K562 (cell line): ENCODE measurements around the gene DEGS1. TPM values are rescaled to one million over a fixed set of nuclear protein-coding genes. Genes with fewer than 3 reads are reported as not detected.

ENCODE experiments used
- CHD2 ChIP-seq: IDR thresholded peaks from 2 replicates; pipeline ENCODE4 v1.6.1; 2011; ENCODE audit warnings: low read depth, low read length
- FIP1L1 ChIP-seq: fragments of 200-400 bp; formaldehyde crosslinking; IDR thresholded peaks from 2 replicates; pipeline ENCODE4 v1.6.1; 2018; ENCODE audit warnings: mild to moderate bottlenecking, low read depth, low read length; ENCODE audit not compliant: poor library complexity, severe bottlenecking
- FOXJ3 ChIP-seq: sonication (generic); formaldehyde crosslinking; IDR thresholded peaks from 2 replicates; pipeline ENCODE4 v1.4.0; 2020; ENCODE audit warnings: mild to moderate bottlenecking, missing genetic modification reagents
- LARP7 ChIP-seq: fragments of 450-650 bp; IDR thresholded peaks from 2 replicates; pipeline ENCODE4 v1.6.1; 2016
- LCOR ChIP-seq: sonication (generic); formaldehyde crosslinking; IDR thresholded peaks from 2 replicates; pipeline ENCODE4 v1.8.0; 2022; ENCODE audit warnings: mild to moderate bottlenecking, missing genetic modification reagents
- MECOM ChIP-seq: fragments of 250-450 bp; sonication (Bioruptor Pico); IDR thresholded peaks from 2 replicates; pipeline ENCODE4 v1.8.0; 2022; ENCODE audit warnings: inconsistent platforms
- MEF2D ChIP-seq: conservative IDR thresholded peaks from 2 replicates; pipeline ENCODE4 v1.6.1; 2016; ENCODE audit warnings: low read depth, missing genetic modification characterization, missing compliant biosample characterization
- NFIX ChIP-seq: fragments of 250-450 bp; sonication (Bioruptor Pico); IDR thresholded peaks from 2 replicates; pipeline ENCODE4 v1.4.0; 2020; ENCODE audit warnings: low read depth, mild to moderate bottlenecking, moderate library complexity
- POLR3A ChIP-seq: IDR thresholded peaks from 2 replicates; pipeline ENCODE4 v1.6.1; 2011; ENCODE audit warnings: borderline replicate concordance, mild to moderate bottlenecking, moderate library complexity; ENCODE audit not compliant: insufficient read length, insufficient read depth; ENCODE audit errors: extremely low read depth
- RBM22 ChIP-seq: fragments of 200-400 bp; formaldehyde crosslinking; IDR thresholded peaks from 2 replicates; pipeline ENCODE4 v1.6.1; 2018; ENCODE audit warnings: low read length, low read depth; ENCODE audit not compliant: poor library complexity, severe bottlenecking
- TCF7L2 ChIP-seq: fragments of 150-350 bp; IDR thresholded peaks from 2 replicates; pipeline ENCODE4 v1.6.1; 2016; ENCODE audit warnings: low read depth, mild to moderate bottlenecking, low read length, moderate library complexity
- TOE1 ChIP-seq, 2 experiments: fragments of 450-650 bp in 1 of 2; sonication (generic) in 1 of 2; formaldehyde crosslinking in 1 of 2; IDR thresholded peaks; 2 replicates each; pipeline versions ENCODE4 v1.7.1 to v1.8.0; 2016 to 2022; ENCODE audit warnings: borderline replicate concordance in 2 of 2, mild to moderate bottlenecking in 2 of 2, antibody characterized with exemption in 1 of 2, inconsistent platforms in 1 of 2, low read depth in 1 of 2, missing genetic modification reagents in 1 of 2, moderate library complexity in 1 of 2
- TSC22D4 ChIP-seq: fragments of 450-650 bp; IDR thresholded peaks from 2 replicates; pipeline ENCODE4 v1.6.1; 2016; ENCODE audit warnings: missing genetic modification characterization, missing biosample characterization, control low read depth
- ZBTB7A ChIP-seq: IDR thresholded peaks from 2 replicates; pipeline ENCODE4 v1.6.1; 2011; ENCODE audit warnings: low read depth, mild to moderate bottlenecking, low read length, moderate library complexity, borderline replicate concordance; ENCODE audit not compliant: control insufficient read depth
- ZC3H8 ChIP-seq: fragments of 450-650 bp; IDR thresholded peaks from 2 replicates; pipeline ENCODE4 v1.6.1; 2017
- ZNF76 ChIP-seq: fragments of 250-450 bp; sonication (Bioruptor Pico); IDR thresholded peaks from 2 replicates; pipeline ENCODE4 v1.4.0; 2020; ENCODE audit warnings: mild to moderate bottlenecking, moderate library complexity, borderline replicate concordance
- ZNF77 ChIP-seq: fragments of 250-450 bp; sonication (Bioruptor Pico); IDR thresholded peaks from 2 replicates; pipeline ENCODE4 v1.5.0; 2020
- ZNF778 ChIP-seq: fragments of 450-650 bp; formaldehyde crosslinking; IDR thresholded peaks from 2 replicates; pipeline ENCODE4 v1.4.0; 2020; ENCODE audit warnings: mild to moderate bottlenecking, moderate library complexity
- polyA plus RNA-seq, 8 experiments: library from polyadenylated mRNA; depleted of rRNA in 4 of 8; stranded (reverse) in 5 of 8; unstranded in 3 of 8; fragments of >200 nt; fragmentation: Nextera tagmentation in 2 of 8; fragmentation: Illumina TruSeq in 1 of 8; extraction: Ambion mirVana in 2 of 8; extraction: Trizol in 1 of 8; gene quantifications; 2 replicates each; pipeline versions ENCODE4 v1.2.1 to v1.2.3, GENCODE V29; 2011 to 2014; ENCODE audit warnings: inconsistent platforms in 1 of 8, missing spikeins in 1 of 8
- total RNA-seq, 7 experiments: library from RNA; depleted of rRNA in 6 of 7; stranded (reverse); fragments of >200 nt in 6 of 7; fragmentation: Illumina TruSeq in 2 of 7; extraction: Trizol in 2 of 7; gene quantifications; 2 replicates each; pipeline versions ENCODE4 v1.2.1 to v1.2.3, GENCODE V29; 2011 to 2021; ENCODE audit warnings: low replicate concordance in 1 of 7
- TF ChIP-seq, protein P1 (sequence below): sonication (generic); formaldehyde crosslinking; IDR thresholded peaks from 2 replicates; pipeline ENCODE4 v1.8.1; 2023; ENCODE audit warnings: mild to moderate bottlenecking, missing genetic modification reagents
- TF ChIP-seq, protein P2 (sequence below): sonication (generic); formaldehyde crosslinking; IDR thresholded peaks from 2 replicates; pipeline ENCODE4 v1.8.1; 2022; ENCODE audit warnings: missing genetic modification reagents
- TF ChIP-seq, protein P3 (sequence below): fragments of 250-450 bp; sonication (Bioruptor Pico); IDR thresholded peaks from 2 replicates; pipeline ENCODE4 v1.5.0; 2021; ENCODE audit warnings: mild to moderate bottlenecking, borderline replicate concordance

Gene DEGS1
- total and polyA plus RNA-seq, 9 of the 15 experiments (the other 6 are each of a cell fraction or from before 2014, with no cell fraction given) = 12.3 to 95.0 (median 38.8) TPM

DNA sequence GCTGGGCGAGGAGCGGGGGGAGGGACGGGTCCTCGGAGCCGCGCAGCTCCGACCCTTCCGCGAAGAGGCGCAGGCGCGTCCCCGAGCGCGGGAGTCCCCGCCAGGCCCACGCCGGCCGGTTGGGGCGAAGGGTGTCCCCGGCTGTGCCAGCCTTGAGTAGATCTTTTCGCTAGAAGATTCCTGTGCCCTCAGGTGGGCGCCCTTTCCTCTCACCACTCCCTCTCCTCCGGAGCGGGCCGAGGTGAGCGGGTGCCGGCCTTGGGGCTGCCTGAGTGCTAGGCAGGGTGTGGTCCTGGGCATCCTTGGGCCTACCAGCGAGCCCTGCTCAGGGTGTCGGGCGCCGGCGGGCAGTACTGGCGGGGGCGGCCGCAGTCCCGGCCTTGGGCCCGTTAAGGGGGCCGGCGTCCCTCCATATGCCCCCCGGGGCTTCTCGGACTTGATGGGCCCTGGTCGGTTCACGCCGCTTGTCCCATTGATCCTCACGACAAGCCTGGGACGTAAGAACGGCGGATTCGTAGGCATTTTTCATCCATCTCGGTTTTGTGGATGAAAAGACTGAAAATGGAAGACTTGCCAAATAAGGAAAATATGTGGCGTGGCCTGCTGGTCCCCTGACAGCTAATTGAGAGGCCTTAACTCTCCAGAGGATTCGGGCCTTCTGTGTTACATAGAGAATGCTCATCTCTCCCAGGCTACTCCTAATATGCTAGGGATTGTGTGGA, 712 bp downstream of the DEGS1 start (continued):
- TF ChIP-seq FOXJ3 (CRISPR knock-in tag) (no peak), NFIX (CRISPR knock-in tag) (no peak), ZNF76 (no peak), ZBTB7A (peak; percentile 12; the same call in 1 of the 2 replicates), MEF2D (tag) (no peak), ZC3H8 (no peak), ZNF778 (CRISPR knock-in tag) (no peak), CHD2 (no peak), TOE1 (IDR thresholded peaks at IDR 0.05; ENCODE audit: borderline replicate concordance) (no peak), TOE1 (CRISPR knock-in tag; IDR thresholded peaks at IDR 0.05; ENCODE audit: borderline replicate concordance, low read depth) (no peak; the same call in 1 of the 2 replicates), POLR3A (no peak), MECOM (CRISPR knock-in tag) (no peak), LARP7 (no peak), FIP1L1 (peak; percentile 28), TCF7L2 (no peak), RBM22 (no peak), LCOR (CRISPR knock-in tag) (peak; percentile 53; the same call in 1 of the 2 replicates), ZNF77 (CRISPR knock-in tag) (no peak), TSC22D4 (no peak)
- TF ChIP-seq, protein P1, sequence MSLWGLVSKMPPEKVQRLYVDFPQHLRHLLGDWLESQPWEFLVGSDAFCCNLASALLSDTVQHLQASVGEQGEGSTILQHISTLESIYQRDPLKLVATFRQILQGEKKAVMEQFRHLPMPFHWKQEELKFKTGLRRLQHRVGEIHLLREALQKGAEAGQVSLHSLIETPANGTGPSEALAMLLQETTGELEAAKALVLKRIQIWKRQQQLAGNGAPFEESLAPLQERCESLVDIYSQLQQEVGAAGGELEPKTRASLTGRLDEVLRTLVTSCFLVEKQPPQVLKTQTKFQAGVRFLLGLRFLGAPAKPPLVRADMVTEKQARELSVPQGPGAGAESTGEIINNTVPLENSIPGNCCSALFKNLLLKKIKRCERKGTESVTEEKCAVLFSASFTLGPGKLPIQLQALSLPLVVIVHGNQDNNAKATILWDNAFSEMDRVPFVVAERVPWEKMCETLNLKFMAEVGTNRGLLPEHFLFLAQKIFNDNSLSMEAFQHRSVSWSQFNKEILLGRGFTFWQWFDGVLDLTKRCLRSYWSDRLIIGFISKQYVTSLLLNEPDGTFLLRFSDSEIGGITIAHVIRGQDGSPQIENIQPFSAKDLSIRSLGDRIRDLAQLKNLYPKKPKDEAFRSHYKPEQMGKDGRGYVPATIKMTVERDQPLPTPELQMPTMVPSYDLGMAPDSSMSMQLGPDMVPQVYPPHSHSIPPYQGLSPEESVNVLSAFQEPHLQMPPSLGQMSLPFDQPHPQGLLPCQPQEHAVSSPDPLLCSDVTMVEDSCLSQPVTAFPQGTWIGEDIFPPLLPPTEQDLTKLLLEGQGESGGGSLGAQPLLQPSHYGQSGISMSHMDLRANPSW (CRISPR knock-in tag) = no peak
- TF ChIP-seq, protein P2, sequence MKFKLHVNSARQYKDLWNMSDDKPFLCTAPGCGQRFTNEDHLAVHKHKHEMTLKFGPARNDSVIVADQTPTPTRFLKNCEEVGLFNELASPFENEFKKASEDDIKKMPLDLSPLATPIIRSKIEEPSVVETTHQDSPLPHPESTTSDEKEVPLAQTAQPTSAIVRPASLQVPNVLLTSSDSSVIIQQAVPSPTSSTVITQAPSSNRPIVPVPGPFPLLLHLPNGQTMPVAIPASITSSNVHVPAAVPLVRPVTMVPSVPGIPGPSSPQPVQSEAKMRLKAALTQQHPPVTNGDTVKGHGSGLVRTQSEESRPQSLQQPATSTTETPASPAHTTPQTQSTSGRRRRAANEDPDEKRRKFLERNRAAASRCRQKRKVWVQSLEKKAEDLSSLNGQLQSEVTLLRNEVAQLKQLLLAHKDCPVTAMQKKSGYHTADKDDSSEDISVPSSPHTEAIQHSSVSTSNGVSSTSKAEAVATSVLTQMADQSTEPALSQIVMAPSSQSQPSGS = no peak
- TF ChIP-seq, protein P3, sequence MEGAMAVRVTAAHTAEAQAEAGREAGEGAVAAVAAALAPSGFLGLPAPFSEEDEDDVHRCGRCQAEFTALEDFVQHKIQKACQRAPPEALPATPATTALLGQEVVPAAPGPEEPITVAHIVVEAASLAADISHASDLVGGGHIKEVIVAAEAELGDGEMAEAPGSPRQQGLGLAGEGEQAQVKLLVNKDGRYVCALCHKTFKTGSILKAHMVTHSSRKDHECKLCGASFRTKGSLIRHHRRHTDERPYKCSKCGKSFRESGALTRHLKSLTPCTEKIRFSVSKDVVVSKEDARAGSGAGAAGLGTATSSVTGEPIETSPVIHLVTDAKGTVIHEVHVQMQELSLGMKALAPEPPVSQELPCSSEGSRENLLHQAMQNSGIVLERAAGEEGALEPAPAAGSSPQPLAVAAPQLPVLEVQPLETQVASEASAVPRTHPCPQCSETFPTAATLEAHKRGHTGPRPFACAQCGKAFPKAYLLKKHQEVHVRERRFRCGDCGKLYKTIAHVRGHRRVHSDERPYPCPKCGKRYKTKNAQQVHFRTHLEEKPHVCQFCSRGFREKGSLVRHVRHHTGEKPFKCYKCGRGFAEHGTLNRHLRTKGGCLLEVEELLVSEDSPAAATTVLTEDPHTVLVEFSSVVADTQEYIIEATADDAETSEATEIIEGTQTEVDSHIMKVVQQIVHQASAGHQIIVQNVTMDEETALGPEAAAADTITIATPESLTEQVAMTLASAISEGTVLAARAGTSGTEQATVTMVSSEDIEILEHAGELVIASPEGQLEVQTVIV (CRISPR knock-in tag) = no peak
